Esophagus squamous epithelium (tissue), 4 donors: Measurements from ENCODE around the gene CCR1.

Experiments
- CTCF ChIP-seq, 6 experiments: fragments of 450-650 bp in 4 of 6; fragments of 200-600 bp in 2 of 6; sonication (generic) in 2 of 6; IDR thresholded peaks; one replicate each; pipeline ENCODE4 v1.5.1; 2016 to 2019; ENCODE audit warnings: antibody characterized with exemption in 6 of 6, mild to moderate bottlenecking in 4 of 6, moderate library complexity in 4 of 6
- POLR2A ChIP-seq, 4 donors: fragments of 450-650 bp; IDR thresholded peaks; one replicate each; pipeline ENCODE4 v1.6.1; 2017; ENCODE audit warnings: antibody characterized with exemption in 4 of 4, mild to moderate bottlenecking in 4 of 4, moderate library complexity in 3 of 4

- TF ChIP-seq POLR2A (IDR thresholded peaks at IDR 0.05) (no peak), CTCF (IDR thresholded peaks at IDR 0.05) (no peak)
Measured at GRCh38 chr3:46215810-46216414, 7.8 kb upstream of the CCR1 start.
